COLO829 (cell line): ENCODE data around the gene APOB.
A peak's percentile ranks its signal among the peaks of the same experiment; 100 is the strongest.

Experiments used
- DNase-seq: peaks from one replicate; pipeline ENCODE4 v3.0.0; 2012; ENCODE audit warnings: low spot score

Gene APOB

DNA sequence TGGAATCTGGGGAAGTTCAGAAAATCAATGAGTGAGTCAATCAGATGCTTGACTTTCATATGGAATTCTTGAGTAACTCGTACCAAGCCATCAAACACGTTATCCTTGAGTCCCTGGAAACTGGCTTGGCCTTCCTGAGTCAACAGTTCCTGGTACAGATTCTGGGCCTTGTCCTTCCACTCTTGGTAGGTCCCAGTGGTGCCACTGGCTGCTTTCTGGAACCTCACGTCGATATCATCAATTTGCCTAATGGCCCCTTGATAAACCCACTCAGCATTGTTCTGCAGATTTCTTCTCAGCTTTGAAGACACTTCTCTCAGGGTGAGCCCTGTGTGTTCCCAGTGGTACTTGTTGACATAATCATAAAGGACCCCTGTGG is 41.1 kb downstream of the APOB start:
- DNase-seq = no peak

DNA sequence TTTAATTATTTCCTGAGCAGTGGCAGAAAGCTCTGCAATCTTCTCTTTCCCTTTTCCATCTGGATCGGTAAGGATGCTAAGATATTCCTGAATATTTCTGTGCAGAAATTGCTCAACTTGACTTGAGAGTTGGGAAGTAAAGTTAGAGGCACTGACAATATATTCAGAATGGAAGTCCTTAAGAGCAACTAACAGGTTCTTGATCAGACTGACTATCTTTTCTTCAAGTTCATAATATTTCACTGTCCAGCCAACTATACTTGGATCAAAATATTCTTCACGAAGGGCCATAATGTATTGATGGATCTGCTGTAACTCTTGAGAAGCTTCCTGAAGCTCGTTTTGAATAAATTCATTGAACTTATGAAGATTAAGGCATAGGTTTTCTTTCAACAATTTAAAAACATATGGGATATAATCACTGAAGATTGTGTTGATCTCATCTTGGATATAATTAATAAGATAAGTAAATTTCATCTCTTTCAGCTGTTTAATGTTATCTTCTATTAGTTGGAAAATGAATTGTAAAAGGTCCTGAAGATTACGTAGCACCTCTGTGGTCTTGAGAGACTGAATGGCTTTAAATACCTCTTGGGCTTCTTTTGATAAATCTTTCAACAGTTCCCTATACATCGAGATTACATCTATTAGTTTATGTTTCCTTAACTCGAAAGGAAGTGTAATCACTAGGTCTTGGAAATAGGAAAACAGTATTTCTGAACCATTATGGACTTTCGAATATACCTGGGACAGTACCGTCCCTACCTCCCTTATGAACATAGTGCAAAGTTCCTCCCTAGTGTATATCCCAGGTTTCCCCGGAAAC is 41.7 kb downstream of the APOB start:
- no peak for DNase-seq

DNA sequence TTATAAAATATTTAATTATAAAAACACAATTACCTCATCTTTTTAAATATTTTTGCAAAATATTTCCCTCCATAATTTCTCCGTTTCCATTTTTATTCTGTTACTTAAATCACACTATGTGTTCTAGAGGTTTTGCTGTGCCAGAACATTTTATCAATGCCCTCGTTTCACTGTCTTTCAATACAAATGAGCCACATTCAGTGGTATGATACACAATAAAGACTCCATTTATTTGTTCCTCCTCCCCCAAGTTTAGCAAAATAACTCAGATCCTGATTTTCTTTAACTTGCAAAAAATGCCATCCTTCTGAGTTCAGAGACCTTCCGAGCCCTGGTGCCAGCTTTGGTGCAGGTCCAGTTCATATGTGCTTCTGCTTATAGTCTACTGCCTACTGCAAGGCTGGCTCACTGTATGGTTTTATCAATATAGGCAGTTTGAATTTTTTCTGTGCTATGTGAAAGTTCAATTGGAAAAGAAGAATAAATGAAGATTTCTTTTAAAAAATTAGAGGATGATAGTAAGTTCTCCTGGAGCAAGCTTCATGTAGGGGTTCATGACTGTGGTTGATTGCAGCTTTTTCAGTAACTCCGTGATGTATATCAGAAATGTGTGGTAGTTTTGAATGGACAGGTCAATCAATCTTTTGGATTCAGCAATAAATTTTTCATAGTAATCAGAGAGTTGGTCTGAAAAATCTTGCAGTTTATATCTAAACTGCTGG is 42.5 kb downstream of the APOB start:
- peak; percentile 4 for DNase-seq

DNA sequence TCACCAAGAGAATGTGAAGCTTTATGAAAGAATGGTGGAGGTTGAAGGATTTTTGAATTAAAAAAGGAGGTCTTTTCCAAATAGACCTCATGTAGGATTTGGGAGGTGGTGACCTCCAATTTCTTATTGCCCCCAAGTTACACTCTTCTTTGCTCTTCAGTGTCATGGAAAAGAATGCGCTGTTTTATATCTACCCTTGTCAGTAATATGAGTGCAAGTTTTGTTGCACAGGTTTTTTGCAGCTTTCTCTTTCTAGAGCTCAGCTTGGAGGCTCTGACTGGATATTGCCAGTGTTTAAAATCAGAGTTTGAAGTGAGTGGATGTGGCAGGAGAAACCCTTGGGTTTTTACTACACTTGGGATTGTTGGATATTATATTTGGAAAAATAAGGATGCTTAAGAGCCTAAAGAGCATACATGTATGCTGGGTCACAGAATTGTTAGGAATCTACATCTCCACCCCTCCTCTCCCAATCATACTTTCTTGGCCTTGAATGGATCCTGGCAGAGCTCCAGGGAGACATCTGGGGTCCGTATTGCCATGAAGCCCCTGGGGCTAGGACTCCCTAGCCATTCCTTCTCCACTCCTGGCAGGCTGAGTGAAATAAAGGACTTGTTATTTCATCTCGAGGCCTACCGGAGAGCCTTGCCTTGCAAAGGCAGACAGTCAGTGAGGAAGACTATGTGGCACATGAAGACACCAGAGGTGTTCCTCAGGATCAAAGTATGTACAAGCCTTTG is 43.8 kb downstream of the APOB start:
- no peak for DNase-seq

DNA sequence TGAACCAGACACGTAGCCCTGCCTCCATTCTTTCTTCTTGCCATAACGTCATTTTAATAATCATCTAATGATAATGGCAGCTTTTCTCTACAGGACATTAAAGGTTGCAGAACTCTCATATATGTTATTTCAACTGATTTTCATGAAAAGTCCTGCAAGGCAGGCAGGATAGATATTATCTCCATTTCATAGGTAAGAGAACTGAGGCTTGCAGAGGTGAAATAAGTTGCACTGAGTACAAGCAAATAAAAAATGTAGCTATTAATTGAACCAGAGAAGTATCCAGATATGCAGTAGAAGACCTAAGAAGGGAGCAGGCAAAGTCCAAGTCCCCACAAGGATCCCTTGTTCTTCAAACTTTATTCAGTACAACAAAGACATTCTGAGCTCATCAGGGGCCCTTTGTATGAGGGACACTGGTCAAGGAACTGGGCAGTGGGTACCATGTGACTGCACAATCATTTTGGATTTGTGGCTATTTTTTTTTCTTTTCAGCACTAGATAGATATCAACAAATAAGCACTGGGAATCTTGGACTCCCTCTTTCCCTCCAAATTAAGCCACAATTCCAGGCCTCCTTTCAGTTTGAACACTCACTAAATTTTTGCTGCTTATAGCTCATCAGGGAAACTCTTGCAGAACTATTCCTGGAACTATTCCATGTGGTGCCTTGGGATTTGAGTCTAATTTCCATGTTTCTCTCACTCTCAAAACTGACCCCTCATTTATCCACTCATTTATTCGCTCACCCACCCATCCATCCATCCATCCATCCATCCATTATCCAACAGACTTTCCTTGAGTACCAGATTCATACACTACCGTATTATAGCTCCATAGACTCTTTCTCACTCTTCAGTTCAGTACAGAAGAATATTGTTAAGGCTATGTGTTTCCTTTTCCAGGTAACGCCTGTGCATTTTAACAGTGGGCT is 44.6 kb downstream of the APOB start:
- DNase-seq = no peak

DNA sequence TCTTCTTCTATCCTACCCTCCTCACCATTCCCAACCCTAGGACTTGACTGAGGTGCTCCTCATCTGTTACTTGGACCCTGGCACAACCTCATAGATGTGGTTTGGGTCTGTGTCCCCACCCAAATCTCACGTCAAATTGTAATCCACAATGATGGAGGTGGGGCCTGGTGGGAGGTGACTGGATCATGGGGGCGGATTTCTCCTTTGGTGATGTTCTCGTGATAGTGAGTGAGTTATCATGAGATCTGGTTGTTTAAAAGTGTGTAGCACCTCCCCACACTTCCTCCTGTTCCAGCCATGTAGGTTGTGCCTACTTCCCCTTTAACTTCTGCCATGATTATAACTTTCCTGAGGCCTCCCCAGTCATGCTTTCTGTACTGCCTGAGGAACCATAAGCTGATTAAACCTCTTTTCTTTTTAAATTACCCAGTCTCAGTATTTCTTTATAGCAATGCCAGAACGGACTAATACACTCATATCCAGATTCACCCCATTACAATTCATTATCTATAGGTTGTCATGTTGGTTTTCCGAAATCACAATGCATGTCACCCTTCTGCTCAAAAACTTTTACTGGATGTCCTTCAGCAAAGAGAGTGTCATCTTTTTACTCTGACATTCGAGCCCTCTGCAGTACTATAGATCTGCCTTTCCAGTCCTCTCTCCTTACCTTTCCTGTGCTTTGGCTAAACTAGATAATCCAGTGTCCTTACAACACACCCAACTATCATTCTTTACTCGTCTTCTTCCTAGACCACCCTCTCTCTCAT is 45.7 kb downstream of the APOB start:
- no peak for DNase-seq

DNA sequence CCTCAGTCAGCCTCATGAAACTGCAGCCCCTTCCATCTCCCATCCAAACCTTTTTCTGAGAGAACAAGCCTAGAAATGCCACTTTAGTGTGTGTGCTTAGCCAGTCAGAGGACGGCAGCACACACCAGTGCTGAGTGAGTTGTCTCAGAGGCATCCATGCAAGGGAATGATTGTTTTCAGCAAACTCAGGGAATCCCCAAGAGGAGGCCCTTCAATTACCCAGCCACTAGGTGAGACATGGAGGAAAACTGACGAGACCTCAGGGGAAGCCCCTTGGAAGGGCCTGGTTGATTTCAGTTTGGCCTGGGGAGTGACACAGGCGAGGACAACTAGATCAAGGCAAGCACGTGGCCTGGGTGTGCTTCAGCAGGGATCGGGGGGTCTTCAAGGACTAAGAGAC is 49.7 kb downstream of the APOB start:
- no peak for DNase-seq

DNA sequence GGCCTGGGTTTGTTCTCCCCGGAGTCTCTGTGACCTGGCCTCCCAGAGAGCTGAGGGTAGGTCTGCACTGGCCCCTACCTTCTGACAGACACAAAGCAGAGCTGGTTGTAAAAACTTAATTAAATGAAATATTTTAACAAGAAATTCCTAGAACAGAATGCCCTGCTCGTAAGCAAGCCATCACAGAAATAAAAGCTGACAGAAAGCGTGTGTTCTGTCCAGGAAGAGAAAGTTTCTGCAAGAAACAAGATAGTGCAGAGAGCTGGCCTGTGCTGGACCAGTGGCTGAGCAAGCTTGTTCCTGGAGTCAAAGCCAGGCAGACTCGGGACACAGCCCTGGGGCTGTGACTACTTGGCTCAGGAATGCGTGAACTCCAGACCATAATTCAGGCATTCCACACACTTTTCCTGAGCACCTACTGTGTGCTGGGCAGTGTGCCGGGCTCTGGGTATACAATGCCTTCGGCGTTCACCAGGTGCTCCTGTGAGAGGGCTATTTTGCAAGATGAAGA is 51.6 kb downstream of the APOB start:
- DNase-seq = peak; percentile 11

DNA sequence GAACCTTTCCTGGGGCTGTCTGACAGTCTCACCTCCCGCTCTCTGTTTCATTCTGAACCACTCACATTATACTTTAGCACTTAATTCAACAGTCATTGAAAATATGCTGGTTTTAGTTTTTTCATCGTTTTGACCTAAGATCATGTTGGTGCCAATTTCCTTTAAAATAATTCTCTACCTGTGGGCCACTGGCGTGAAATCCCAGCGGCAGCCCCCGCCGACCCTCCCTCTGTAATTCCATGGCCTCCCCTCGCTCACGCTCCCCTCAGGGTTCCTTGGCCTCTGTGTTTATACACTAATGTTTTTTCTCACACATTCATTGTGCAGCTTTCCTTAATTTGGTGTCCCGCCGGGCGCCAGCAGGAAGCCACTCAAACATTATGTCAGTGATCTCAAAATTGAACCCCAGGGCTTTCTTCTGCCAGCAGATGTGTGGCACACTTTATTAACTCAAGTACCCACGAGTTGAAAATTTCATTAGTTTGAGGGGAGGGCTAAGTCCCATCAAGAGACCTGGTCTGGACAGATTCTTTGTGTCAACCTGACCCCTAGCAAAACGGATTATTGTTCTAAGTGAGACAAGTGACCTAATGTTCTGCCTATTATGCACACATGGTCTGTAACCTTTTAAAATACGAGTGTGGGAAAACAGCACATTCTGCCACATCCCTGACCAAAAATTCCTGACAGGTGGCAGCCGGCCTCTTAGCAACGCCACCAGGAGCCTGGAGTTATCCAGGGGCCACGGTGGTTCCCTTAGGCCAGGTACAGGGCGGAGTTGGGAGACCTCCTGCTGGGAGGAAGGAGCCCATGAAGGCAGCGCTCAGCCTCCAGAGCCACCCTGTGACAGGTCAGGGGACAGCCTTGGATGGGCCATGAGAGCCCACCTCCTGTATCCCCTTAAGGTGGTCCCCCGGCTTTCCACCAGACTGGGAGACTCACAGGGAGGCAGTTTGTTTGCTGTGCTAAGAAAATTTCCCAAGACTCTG is 53.1 kb downstream of the APOB start:
- no peak for DNase-seq

DNA sequence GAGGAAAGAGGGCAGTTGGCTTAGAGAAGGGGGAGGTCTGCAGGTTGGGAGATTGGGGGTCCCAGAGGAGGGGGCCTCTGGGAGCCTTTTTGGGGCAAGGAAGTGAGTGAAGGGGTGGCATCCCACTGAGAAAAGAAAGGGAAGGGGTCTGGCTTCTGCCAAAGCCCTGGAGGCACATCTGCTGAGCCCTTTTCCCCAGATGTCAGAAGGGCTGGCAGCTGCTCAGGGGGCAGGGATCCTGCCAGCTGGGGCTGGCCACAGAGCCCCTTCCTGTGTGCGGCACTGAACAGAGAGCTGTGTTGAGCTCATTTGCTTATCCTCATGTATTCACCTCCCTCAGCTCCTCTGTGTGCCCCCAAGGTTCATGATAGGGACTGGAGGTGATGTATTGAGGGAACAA is 54.5 kb downstream of the APOB start:
- no peak for DNase-seq

DNA sequence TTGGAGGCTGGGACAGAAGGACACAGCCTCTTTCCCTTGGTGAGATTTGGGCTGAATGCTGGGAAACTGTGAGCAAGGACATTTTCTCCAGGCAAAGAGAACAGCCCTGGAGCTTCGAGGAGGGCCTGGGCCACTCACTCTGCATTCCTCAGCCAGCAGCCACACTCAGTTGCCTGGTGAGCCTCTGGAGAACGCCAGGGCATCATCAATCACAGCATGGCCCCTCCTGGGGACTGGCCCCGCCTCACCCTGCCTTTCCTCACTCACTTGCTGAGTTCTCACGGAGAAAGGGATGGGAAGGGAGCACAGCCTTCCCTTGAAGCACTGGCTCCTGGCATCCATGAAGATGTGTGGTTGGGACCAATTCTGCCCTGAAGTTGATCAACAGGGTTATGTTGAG is 55.0 kb downstream of the APOB start:
- no peak for DNase-seq

DNA sequence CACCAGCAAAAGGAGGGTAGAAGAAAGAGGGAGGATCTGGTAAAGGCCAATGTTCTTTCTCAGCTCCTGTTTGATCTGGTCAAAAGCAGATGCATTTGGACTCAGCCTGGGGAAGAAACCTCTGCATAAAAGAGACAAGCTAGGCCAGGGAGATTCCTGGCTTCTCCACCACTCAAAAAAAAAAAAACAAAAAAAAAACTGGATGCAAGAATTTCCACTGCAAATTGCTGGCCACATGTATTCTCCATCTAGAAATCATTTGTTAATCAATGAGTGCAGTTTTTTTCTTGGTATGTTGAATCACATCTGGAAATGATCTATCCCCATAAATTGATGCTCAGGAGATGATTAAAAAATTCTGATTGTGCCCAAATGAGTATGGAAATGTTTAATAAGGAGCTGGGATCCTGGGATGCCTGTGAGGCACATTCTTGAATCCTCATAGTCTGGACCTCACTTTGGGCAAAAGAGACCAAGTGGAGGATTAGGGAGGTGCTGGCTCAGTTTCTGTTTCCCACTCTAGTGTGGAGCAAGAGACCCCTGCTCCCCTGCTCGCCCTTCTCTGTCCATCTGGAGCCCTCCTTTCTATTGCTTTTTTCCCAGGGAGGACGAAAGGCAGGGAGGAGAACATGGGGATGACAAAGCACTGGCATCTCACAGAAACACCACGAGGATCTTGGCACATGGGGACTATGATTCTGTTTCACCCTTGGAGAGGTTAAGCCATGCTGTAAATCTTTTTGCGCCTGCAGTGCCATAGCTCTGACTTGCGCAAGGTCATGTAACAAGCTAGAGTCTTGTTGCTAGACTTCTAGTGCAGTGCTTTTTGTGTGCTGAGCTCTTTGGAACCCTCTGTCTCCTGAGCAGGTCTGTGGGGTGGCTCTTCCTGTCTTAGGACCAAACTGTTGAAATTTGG is 57.6 kb downstream of the APOB start:
- DNase-seq = no peak

DNA sequence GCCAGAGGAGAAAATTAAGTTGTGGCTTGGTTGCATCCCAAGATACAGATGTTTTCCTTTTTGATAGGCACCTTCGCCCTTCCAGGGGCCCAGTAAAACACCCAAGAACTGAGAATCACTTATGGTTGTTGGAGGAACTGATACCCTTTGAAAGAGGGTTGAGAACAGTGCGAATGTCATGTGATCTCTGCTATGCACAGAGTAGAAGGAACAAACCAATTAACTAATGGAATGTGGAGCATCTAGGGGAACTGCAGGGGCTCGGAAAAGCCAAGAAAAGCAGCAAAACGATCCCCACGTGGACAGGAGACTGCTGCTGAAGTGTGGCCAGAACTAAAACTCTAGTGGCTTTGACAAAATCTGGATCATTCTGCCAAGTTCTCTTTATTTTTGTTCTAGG is 58.8 kb downstream of the APOB start:
- DNase-seq = no peak

DNA sequence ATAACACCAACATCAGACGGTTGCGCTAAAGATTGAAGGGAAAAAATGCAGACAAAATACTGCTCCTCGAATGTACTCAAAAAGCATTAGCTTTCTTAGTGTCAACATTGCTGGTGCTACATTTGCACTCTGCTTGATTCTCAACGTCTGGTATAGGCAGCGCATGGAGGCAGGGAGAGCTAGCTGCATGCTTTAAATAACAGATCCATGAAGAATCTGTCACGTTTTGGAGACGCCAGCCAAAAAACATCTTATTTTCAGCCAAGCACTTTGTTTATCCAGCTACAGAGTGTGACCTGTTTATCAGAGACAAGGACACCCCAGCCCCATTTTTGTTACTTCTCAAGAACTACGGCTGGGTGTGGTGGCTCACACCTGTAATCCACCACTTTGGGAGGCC is 59.5 kb downstream of the APOB start:
- no peak for DNase-seq

DNA sequence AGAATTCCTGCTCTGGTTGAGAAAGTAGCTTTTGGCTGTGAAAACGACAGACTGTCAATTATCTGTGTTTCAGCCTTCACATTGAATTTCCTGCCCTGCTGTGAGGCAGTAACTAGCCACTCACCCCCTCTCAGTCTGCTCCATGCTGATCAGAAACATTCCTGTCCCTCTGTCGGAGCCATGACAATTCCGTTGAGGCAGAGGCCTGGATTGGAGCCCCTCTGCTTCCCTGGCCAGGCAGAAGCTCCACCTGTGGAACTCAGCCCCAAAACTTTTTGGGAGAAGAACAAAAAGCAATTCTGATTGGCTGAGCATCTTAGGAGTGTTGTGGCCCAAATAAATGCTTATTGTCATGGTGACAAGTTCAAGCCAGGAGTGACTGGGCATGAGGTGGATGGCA is 60.0 kb downstream of the APOB start:
- no peak for DNase-seq

DNA sequence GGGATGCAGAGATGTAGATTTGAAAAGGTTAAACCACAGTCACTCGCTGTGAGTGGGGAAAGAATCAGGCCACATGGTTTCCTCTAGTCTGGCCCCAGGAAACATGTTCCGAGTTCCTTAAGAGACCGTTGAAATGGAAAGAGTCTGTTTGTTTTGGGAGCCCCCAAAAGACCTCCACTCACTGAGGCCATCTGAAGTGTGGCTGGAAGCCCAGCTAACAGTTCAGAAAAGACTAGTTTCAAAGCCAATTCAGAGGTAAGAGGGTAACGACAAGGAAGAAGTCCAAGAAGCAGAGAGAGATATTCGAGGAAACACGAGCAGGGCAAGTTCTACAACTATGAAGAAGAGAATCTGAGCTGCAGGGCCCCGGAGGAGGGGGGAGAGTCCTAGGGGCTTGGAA is 61.0 kb downstream of the APOB start:
- DNase-seq = no peak

DNA sequence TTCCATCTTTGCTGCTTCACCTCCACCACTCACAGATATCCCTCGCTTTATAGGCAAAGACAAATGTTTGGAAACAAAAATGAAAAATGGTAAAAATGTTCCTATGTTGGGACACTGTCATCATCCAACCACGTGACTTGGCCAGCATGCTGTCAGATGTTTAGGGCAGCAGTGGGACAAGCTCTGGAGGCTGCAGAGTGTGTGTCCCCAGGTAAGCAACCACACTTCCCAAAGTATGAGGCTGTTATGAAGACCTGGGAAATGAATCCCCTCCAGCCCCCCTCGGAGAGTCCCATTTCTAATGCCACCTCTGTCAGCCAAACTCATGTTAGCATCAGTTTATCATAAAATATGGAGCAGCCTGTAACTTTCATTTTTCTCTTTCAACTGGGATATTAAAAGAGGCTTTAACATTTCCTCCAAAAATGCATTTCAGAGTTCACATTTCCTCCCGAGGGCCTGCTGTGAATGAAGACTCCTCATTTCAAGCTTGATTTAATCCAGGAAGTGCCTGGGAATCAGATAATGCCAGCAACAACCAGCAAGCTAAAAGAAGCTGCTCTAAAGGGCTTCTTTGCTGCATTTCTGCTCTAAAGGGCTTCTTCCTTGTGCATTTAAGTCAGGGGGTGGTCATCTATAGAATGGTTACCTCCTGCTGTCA is 66.2 kb downstream of the APOB start:
- DNase-seq = no peak

DNA sequence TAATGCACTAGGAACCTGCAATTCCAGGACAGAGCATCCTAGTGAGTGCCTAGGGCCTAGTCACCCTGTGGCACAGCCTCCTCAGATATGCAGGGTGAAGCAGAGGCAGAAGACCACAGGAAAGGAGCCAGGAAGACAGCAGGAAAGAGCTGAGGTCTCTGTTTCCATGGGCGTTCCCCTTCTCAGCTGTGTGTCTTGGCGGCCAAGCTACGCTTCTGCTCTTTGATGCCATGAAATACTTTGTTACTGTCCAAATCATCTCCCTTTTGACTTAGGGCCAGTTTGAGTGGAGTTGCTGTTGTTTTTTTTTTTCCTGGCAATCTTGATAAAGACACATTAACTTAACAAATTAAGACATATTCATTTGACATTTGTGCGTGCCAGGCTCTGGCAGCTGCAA is 67.3 kb downstream of the APOB start:
- no peak for DNase-seq
